GM21576 (cell line): ENCODE results near the gene TRIB2.

Experiments
- ATAC-seq: cut with Tn5 transposase; IDR thresholded peaks from one replicate; pipeline ENCODE4 v1.9.1; 2021; ENCODE audit warnings: mild to moderate bottlenecking, moderate library complexity; ENCODE audit not compliant: unreplicated experiment

The TRIB2 gene

GRCh38 chr2:12771154-12771553 is 54.4 kb downstream of the TRIB2 start:
- ATAC-seq = no peak

GRCh38 chr2:12773586-12774394 is 57.1 kb downstream of the TRIB2 start:
- ATAC-seq = no peak

- no peak for ATAC-seq
These were observed 57.6 kb downstream of the TRIB2 start for GRCh38 chr2:12774395-12774727.

- no peak for ATAC-seq
These were observed 59.8 kb downstream of the TRIB2 start for GRCh38 chr2:12776521-12776961.

DNA sequence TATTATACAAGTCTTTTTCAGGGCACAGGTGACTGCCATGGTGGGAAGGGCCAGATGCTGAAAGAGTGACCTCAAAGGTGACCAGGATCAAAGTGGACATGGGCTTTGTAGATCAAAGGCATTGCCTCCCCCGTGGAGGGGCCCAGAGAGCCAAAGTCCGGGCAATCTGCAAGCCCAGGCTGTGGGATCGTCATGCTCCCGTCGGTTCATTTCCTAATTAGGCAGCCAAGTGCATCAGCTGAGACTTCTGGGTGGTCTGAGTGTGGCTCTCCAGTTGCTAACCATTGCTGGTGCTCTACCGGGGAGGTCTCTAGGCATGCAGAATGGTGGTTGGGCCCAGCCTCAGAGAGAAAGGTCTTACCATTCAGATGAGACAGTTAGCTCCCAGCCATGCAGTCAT is 61.6 kb downstream of the TRIB2 start:
- no peak for ATAC-seq

- no peak for ATAC-seq
These were observed 62.3 kb downstream of the TRIB2 start for GRCh38 chr2:12778811-12779579.

GRCh38 chr2:12781329-12781728 is 64.6 kb downstream of the TRIB2 start:
- ATAC-seq = no peak

DNA sequence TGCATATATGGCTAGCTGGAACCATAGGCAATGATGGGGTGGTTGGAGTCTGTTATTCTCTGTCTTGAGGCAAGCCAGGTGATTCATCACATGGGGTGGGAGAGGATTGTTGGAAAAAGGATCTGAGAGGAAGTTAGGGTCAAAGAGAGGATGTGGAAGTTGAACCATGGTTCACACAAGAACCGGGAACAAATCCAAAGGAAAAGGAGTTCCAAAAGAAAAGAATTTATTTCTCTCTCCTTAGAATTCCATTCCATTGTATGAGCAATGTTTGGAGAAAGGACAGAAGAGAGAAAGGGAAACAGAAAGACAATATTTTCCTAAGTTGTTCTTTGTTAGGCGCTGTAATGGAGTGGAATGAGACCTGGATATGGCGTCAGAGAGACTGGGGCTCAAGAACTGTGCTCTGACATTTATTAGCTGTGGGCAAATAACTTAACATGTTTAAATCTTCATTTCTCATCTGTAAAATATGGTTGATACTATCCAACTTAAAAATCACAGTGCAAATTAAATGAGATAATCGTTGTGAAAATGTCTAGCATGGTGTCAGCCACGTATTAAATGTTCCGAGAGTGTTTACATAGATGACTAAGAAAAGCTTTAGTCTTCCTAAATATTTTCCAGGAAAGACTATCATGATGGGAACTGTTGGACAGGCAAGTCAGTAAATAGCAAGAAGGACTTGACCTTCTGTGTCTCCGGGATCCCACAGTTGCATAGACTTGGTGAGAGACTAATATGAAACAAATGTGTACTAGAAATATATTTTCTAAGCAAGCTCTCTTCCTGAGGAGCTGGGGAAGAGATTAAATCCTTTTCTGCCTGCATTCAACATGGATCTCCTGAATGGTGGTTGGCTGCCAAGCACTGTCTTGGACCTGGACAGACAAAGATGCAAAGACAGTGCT is 71.4 kb downstream of the TRIB2 start:
- no peak for ATAC-seq

DNA sequence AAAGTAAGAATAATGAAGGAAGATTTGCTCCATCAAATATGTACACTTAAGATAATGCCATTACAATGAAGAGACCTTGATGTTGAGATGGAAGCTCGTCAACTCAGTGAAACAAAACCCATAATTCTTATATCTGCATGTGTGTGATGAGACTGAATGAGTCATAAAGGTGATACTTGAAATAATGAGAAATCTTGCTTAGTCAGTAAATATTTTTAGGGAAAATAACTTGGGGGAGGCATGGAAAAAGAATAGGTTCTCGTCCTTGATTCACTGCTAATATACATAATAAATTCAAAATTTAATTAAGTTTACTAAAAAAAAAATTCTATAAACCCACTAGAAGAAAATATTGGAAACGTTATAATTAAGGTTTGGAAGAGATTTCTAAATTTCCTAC is 75.2 kb downstream of the TRIB2 start:
- ATAC-seq = no peak
